Hepatocyte (in vitro differentiated cells): Measurements from ENCODE around the gene SGSM2. TPM values are rescaled to one million over a fixed set of nuclear protein-coding genes. Genes with fewer than 3 reads are reported as not detected.

Experiments
- DNase-seq: peaks from one replicate; pipeline ENCODE4 v3.0.0-alpha.2; 2016; ENCODE audit warnings: low spot score
- H2AFZ ChIP-seq: fragments of 200-600 bp; sonication (generic); 2 replicates; pipeline ENCODE4 v1.6.0; 2016; ENCODE audit warnings: antibody characterized with exemption, mild to moderate bottlenecking
- H3K27ac ChIP-seq: fragments of 200-600 bp; sonication (generic); 2 replicates; pipeline ENCODE4 v1.5.1; 2016; ENCODE audit warnings: mild to moderate bottlenecking
- H3K27me3 ChIP-seq: fragments of 200-600 bp; sonication (generic); 2 replicates; pipeline ENCODE4 v1.6.1; 2016
- H3K36me3 ChIP-seq: fragments of 200-600 bp; sonication (generic); replicated peaks from 2 replicates; pipeline ENCODE4 v1.5.1; 2016; ENCODE audit warnings: low read depth; ENCODE audit not compliant: insufficient read depth
- H3K4me1 ChIP-seq: fragments of 200-600 bp; sonication (generic); 2 replicates; pipeline ENCODE4 v1.5.1; 2016; ENCODE audit warnings: mild to moderate bottlenecking, moderate library complexity; ENCODE audit not compliant: insufficient read depth
- H3K4me2 ChIP-seq: fragments of 200-600 bp; sonication (generic); 2 replicates; pipeline ENCODE4 v1.6.0; 2016
- H3K4me3 ChIP-seq: fragments of 200-600 bp; sonication (generic); 2 replicates; pipeline ENCODE4 v1.5.1; 2016; ENCODE audit warnings: mild to moderate bottlenecking
- H3K79me2 ChIP-seq: fragments of 200-600 bp; sonication (generic); 2 replicates; pipeline ENCODE4 v1.6.0; 2017; ENCODE audit warnings: mild to moderate bottlenecking
- H3K9me2 ChIP-seq: fragments of 200-600 bp; sonication (generic); replicated peaks from 2 replicates; pipeline ENCODE4 v1.6.0; 2017; ENCODE audit warnings: mild to moderate bottlenecking; ENCODE audit not compliant: insufficient read depth
- H3K9me3 ChIP-seq: fragments of 200-600 bp; sonication (generic); 2 replicates; pipeline ENCODE4 v1.5.1; 2016; ENCODE audit warnings: low read depth, mild to moderate bottlenecking
- H4K20me1 ChIP-seq: fragments of 200-600 bp; sonication (generic); 2 replicates; pipeline ENCODE4 v1.6.0; 2016; ENCODE audit warnings: mild to moderate bottlenecking; ENCODE audit not compliant: insufficient read depth, poor library complexity, severe bottlenecking
- CTCF ChIP-seq: fragments of 200-600 bp; sonication (generic); IDR thresholded peaks from 2 replicates; pipeline ENCODE4 v1.5.1; 2016; ENCODE audit warnings: antibody characterized with exemption, mild to moderate bottlenecking; ENCODE audit not compliant: poor library complexity
- EZH2 ChIP-seq: fragments of 200-600 bp; sonication (generic); IDR thresholded peaks from 2 replicates; pipeline ENCODE4 v1.6.1; 2016; ENCODE audit warnings: antibody characterized with exemption, mild to moderate bottlenecking, borderline replicate concordance
- EZH2phosphoT487 ChIP-seq: fragments of 200-600 bp; sonication (generic); IDR thresholded peaks from one replicate; pipeline ENCODE4 v1.6.1; 2018; ENCODE audit warnings: antibody characterized with exemption, mild to moderate bottlenecking, low read depth, moderate library complexity; ENCODE audit not compliant: unreplicated experiment, severe bottlenecking
- WGBS: methylation state at CpG from one replicate; pipeline ENCODE4 v1.1.6; 2016; ENCODE audit warnings: low lambda C conversion rate; ENCODE audit errors: missing lambda C conversion rate; 5-methylcytosine and 5-hydroxymethylcytosine counted together
- polyA plus RNA-seq: library from polyadenylated mRNA; unstranded; fragments of >200 nt; fragmentation: Nextera tagmentation; extraction: Ambion mirVana; gene quantifications from 2 replicates; pipeline ENCODE4 v1.2.1, GENCODE V29; 2016
- total RNA-seq: library from RNA; depleted of rRNA; stranded (reverse); fragments of >200 nt; gene quantifications from 2 replicates; pipeline ENCODE4 v1.2.3, GENCODE V29; 2014

SGSM2 gene
- total and polyA plus RNA-seq, 2 experiments from 2014 or later, result 22.2 to 34.9 TPM

GRCh38 chr17:2302778-2303203, 34.5 kb upstream of the SGSM2 start:
- TF ChIP-seq EZH2 (no peak), EZH2phosphoT487 (no peak), CTCF (no peak)
- H2AFZ ChIP-seq, result peak overlapping the region; percentile 71

GRCh38 chr17:2303204-2304188, 33.8 kb upstream of the SGSM2 start, which contains the start of the genes SMG6 and SRR:
Gene SMG6 (minus strand): TSS chr17:2303785. CDS start chr17:2303720, 65 bp downstream.
Gene SRR (plus strand): TSS chr17:2303950. CDS start chr17:2315561, 11,611 bp downstream.
- Histone ChIP-seq H3K4me1 (no peaks in the 10 kb centered on the region), H3K36me3 (no peaks in the 10 kb centered on the region), H3K9me2 (no peaks in the 10 kb centered on the region), H3K27me3 (no peaks in the 10 kb centered on the region), H3K27ac (peak within 1 kb of the TSS; percentile 96), H4K20me1 (peaks cover 3% of the 10 kb centered on the region), H3K4me3 (peak within 1 kb of the TSS; percentile 53), H3K4me2 (peak within 1 kb of the TSS; percentile 91), H3K9me3 (no peaks in the 10 kb centered on the region), H3K79me2 (peaks cover 50% of the 10 kb centered on the region), H2AFZ (peak within 1 kb of the TSS; percentile 88)
- WGBS, result under 1% methylated on average over 37 of the region's 108 CpGs
- TF ChIP-seq CTCF (no peak), EZH2 (no peak), EZH2phosphoT487 (no peak)
- DNase-seq, result peak; percentile 96

More at GRCh38 chr17:2302778-2303203, 34.5 kb upstream of the SGSM2 start:
- under 1% methylated on average over 12 of the region's 12 CpGs for whole genome bisulfite sequencing
- Histone ChIP-seq H3K4me3 (peak overlapping the region; percentile 53), H4K20me1 (peaks cover 3% of the 10 kb centered on the region), H3K79me2 (peaks cover 55% of the 10 kb centered on the region), H3K9me3 (no peaks in the 10 kb centered on the region), H3K27ac (peak overlapping the region; percentile 96), H3K9me2 (no peaks in the 10 kb centered on the region), H3K36me3 (no peaks in the 10 kb centered on the region), H3K27me3 (no peaks in the 10 kb centered on the region), H3K4me2 (peak overlapping the region; percentile 77), H3K4me1 (no peaks in the 10 kb centered on the region)
- DNase-seq, result no peak

GRCh38 chr17:2304931-2305330, 32.4 kb upstream of the SGSM2 start:
- Histone ChIP-seq H3K27me3 (no peaks in the 10 kb centered on the region), H4K20me1 (peaks cover 3% of the 10 kb centered on the region), H3K9me3 (no peaks in the 10 kb centered on the region), H3K9me2 (no peaks in the 10 kb centered on the region), H3K4me3 (no peak overlapping the region), H3K79me2 (peaks cover 37% of the 10 kb centered on the region), H3K4me2 (no peak overlapping the region), H3K4me1 (no peaks in the 10 kb centered on the region), H3K36me3 (no peaks in the 10 kb centered on the region), H2AFZ (no peak overlapping the region), H3K27ac (no peak overlapping the region)
- TF ChIP-seq EZH2, result no peak
- no peak for TF ChIP-seq EZH2phosphoT487
- no peak for TF ChIP-seq CTCF
- WGBS, result 94% methylated on average over 4 of the region's 4 CpGs
- no peak for DNase-seq
